HG03558 (cell line): Measurements from ENCODE around the gene NFATC2IP.
"Not testable (repeated sequence)": the region's sequence is repeated elsewhere in the genome, so short reads cannot be mapped to it uniquely, and the experiment has no call there.

Experiments
- ATAC-seq: cut with Tn5 transposase; IDR thresholded peaks from one replicate; pipeline ENCODE4 v1.9.1; 2021; ENCODE audit warnings: moderate number of reproducible peaks; ENCODE audit not compliant: unreplicated experiment; ENCODE audit errors: extremely low read depth

The NFATC2IP gene

GRCh38 chr16:28989363-28989762 lies 38.6 kb downstream of the NFATC2IP start:
- ATAC-seq = no peak

- no peak for ATAC-seq
Observed at GRCh38 chr16:28990375-28991040, 39.8 kb downstream of the NFATC2IP start.

GRCh38 chr16:28991687-28992086 lies 41.0 kb downstream of the NFATC2IP start:
- ATAC-seq = no peak

GRCh38 chr16:28992496-28992895 lies 41.8 kb downstream of the NFATC2IP start:
- no peak for ATAC-seq

- no peak for ATAC-seq
Observed at GRCh38 chr16:28998837-28999236, 48.1 kb downstream of the NFATC2IP start.

- ATAC-seq = no peak
Observed at GRCh38 chr16:28999577-28999976, 48.8 kb downstream of the NFATC2IP start.

GRCh38 chr16:29000019-29000418 lies 49.3 kb downstream of the NFATC2IP start:
- ATAC-seq = no peak

GRCh38 chr16:29004496-29005139 lies 53.9 kb downstream of the NFATC2IP start:
- ATAC-seq = not testable (repeated sequence)

GRCh38 chr16:29007730-29008593 lies 57.2 kb downstream of the NFATC2IP start:
- ATAC-seq = no peak

GRCh38 chr16:29009050-29009837 lies 58.5 kb downstream of the NFATC2IP start:
- ATAC-seq = no peak

- ATAC-seq = no peak
Observed at GRCh38 chr16:29009838-29010166, 59.1 kb downstream of the NFATC2IP start.

GRCh38 chr16:29011112-29011511 lies 60.4 kb downstream of the NFATC2IP start:
- ATAC-seq = no peak

GRCh38 chr16:29011851-29012250 lies 61.1 kb downstream of the NFATC2IP start:
- ATAC-seq = no peak

GRCh38 chr16:29012913-29013553 lies 62.3 kb downstream of the NFATC2IP start:
- ATAC-seq = no peak

GRCh38 chr16:29014561-29015069 lies 63.9 kb downstream of the NFATC2IP start:
- no peak for ATAC-seq
